HCT116 (cell line): ENCODE data around the gene MTG2. TPM values are rescaled to one million over a fixed set of nuclear protein-coding genes. Genes with fewer than 3 reads are reported as not detected.

ENCODE experiments used
- ATAC-seq: fragments of 200-7000 bp; cut with Tn5 transposase; 2 replicates; pipeline ENCODE4 v1.9.1; 2020; ENCODE audit warnings: mild to moderate bottlenecking, moderate library complexity
- BruUV-seq: library from RNA; stranded (reverse); fragments of 400-500 nt; replicated peaks from 2 replicates; lab custom pipeline; 2021; lab: Mats Ljungman, UMichigan
- CTCF ChIA-PET: fragments of 300-600 bp; sonication (Branson Sonifier 250); formaldehyde crosslinking; loops from one replicate; lab custom pipeline; 2021; ENCODE audit warnings: antibody characterized with exemption; lab: Charles Lee
- POLR2A ChIA-PET: fragments of 300-600, 350-600 bp; sonication (Branson Sonifier 250); formaldehyde crosslinking; loops from one replicate; lab custom pipeline; 2021; ENCODE audit warnings: antibody characterized with exemption; lab: Charles Lee
- RAD21 ChIA-PET, 2 experiments: fragments of 300-600 bp; sonication (Branson Sonifier 250); formaldehyde crosslinking; loops; one replicate each; lab custom pipeline; 2023; ENCODE audit warnings: low total read pairs in 2 of 2; ENCODE audit not compliant: uncharacterized antibody in 2 of 2, unreplicated experiment in 2 of 2, low non-redundant PET in 1 of 2; lab: Charles Lee
- DNase-seq: peaks from one replicate; pipeline ENCODE4 v3.0.0-alpha.2; 2010; ENCODE audit warnings: low read depth, low spot score
- H2AFZ ChIP-seq: fragments of 200-600 bp; shearing (Covaris generic), sonication (generic); 2 replicates; pipeline ENCODE4 v1.6.1; 2017; ENCODE audit warnings: low read depth, mixed run types, mixed read lengths, antibody characterized with exemption, low read length; ENCODE audit not compliant: poor library complexity, severe bottlenecking
- H3K27ac ChIP-seq: 2 replicates; pipeline ENCODE4 v1.5.1; 2012; ENCODE audit warnings: low read depth, low read length
- H3K27me3 ChIP-seq: fragments of 200-600 bp; sonication (generic); 2 replicates; pipeline ENCODE4 v1.6.1; 2016; ENCODE audit warnings: mixed run types, low read length, mixed read lengths; ENCODE audit not compliant: insufficient read depth
- H3K36me3 ChIP-seq, 2 experiments: fragments of 200-500 bp in 1 of 2; fragments of 200-600 bp in 1 of 2; sonication (Bioruptor generic) in 1 of 2; sonication (generic) in 1 of 2; 2 replicates each; pipeline versions ENCODE4 v1.5.1 to v1.6.1; 2014 to 2016; ENCODE audit warnings: low read length in 2 of 2, inconsistent platforms in 1 of 2, mixed read lengths in 1 of 2, mixed run types in 1 of 2; ENCODE audit not compliant: insufficient read depth in 2 of 2, control insufficient read depth in 1 of 2
- H3K4me1 ChIP-seq, 2 experiments: fragments of 200-600 bp in 1 of 2; sonication (generic) in 1 of 2; 2 replicates each; pipeline versions ENCODE4 v1.5.1 to v1.6.1; 2012 to 2017; ENCODE audit warnings: low read length in 2 of 2, inconsistent platforms in 1 of 2, mild to moderate bottlenecking in 1 of 2, mixed read lengths in 1 of 2, mixed run types in 1 of 2, moderate library complexity in 1 of 2; ENCODE audit not compliant: insufficient read depth in 2 of 2, control insufficient read depth in 1 of 2
- H3K4me2 ChIP-seq: fragments of 200-600 bp; sonication (generic); 2 replicates; pipeline ENCODE4 v1.6.1; 2017; ENCODE audit warnings: mixed run types, low read length, mixed read lengths
- H3K4me3 ChIP-seq, 2 experiments: fragments of 200-600 bp in 1 of 2; sonication (generic) in 1 of 2; replicated peaks in 1 of 2; 2 replicates each; pipeline ENCODE4 v1.5.1; 2011 to 2016; ENCODE audit warnings: low read length in 2 of 2, control low read depth in 1 of 2, low read depth in 1 of 2, mild to moderate bottlenecking in 1 of 2, mixed read lengths in 1 of 2, mixed run types in 1 of 2
- H3K79me2 ChIP-seq: fragments of 200-600 bp; sonication (generic); 2 replicates; pipeline ENCODE4 v1.6.1; 2017; ENCODE audit warnings: mild to moderate bottlenecking, mixed run types, low read length, moderate library complexity, mixed read lengths; ENCODE audit not compliant: insufficient read depth
- H3K9ac ChIP-seq: fragments of 200-600 bp; sonication (generic); 2 replicates; pipeline ENCODE4 v1.6.1; 2016; ENCODE audit warnings: low read length, mixed read lengths
- H3K9me2 ChIP-seq: fragments of 200-600 bp; sonication (generic), shearing (Covaris generic); 2 replicates; pipeline ENCODE4 v1.6.1; 2017; ENCODE audit warnings: mixed run types, mild to moderate bottlenecking, moderate library complexity; ENCODE audit not compliant: insufficient read depth
- H3K9me3 ChIP-seq, 2 experiments: fragments of 200-500 bp in 1 of 2; fragments of 200-600 bp in 1 of 2; sonication (Bioruptor generic) in 1 of 2; sonication (generic) in 1 of 2; 2 replicates each; pipeline ENCODE4 v1.6.1; 2014 to 2017; ENCODE audit warnings: low read length in 2 of 2, mixed read lengths in 2 of 2, inconsistent platforms in 1 of 2, low read depth in 1 of 2, mild to moderate bottlenecking in 1 of 2, mixed run types in 1 of 2, moderate library complexity in 1 of 2; ENCODE audit not compliant: control insufficient read depth in 1 of 2, insufficient read depth in 1 of 2
- H4K20me1 ChIP-seq: fragments of 200-600 bp; sonication (generic), shearing (Covaris generic); 2 replicates; pipeline ENCODE4 v1.6.1; 2017; ENCODE audit warnings: mixed run types, mild to moderate bottlenecking, moderate library complexity; ENCODE audit not compliant: insufficient read depth
- CEBPB ChIP-seq: IDR thresholded peaks from 2 replicates; pipeline ENCODE4 v1.6.1; 2012; ENCODE audit warnings: low read depth
- EGR1 ChIP-seq: IDR thresholded peaks from 2 replicates; pipeline ENCODE4 v1.6.1; 2012; ENCODE audit warnings: low read depth
- EZH2phosphoT487 ChIP-seq: fragments of 200-600 bp; IDR thresholded peaks from 2 replicates; pipeline ENCODE4 v1.6.1; 2018; ENCODE audit warnings: antibody characterized with exemption, borderline replicate concordance
- FOSL1 ChIP-seq: IDR thresholded peaks from 2 replicates; pipeline ENCODE4 v1.6.1; 2012; ENCODE audit warnings: low read depth
- MAX ChIP-seq: IDR thresholded peaks from 2 replicates; pipeline ENCODE4 v1.6.1; 2012
- RAD21 ChIP-seq: IDR thresholded peaks from 2 replicates; pipeline ENCODE4 v1.6.1; 2012; ENCODE audit warnings: low read depth, mild to moderate bottlenecking
- REST ChIP-seq: IDR thresholded peaks from 2 replicates; pipeline ENCODE4 v1.6.1; 2012; ENCODE audit warnings: low read depth
- SIN3A ChIP-seq: IDR thresholded peaks from 2 replicates; pipeline ENCODE4 v1.6.1; 2012; ENCODE audit warnings: low read depth
- SRF ChIP-seq: IDR thresholded peaks from 2 replicates; pipeline ENCODE4 v1.6.1; 2012; ENCODE audit warnings: low read depth
- TCF7L2 ChIP-seq: IDR thresholded peaks from 2 replicates; pipeline ENCODE4 v1.7.0; 2011; ENCODE audit warnings: borderline replicate concordance, inconsistent platforms; ENCODE audit not compliant: insufficient read depth, insufficient read length; ENCODE audit errors: extremely low read depth
- YY1 ChIP-seq: IDR thresholded peaks from 2 replicates; pipeline ENCODE4 v1.6.1; 2011; ENCODE audit warnings: low read length, low read depth, moderate library complexity, mild to moderate bottlenecking; ENCODE audit not compliant: insufficient replicate concordance; ENCODE audit errors: extremely low read depth
- ZFX ChIP-seq: fragments of 450-650 bp; IDR thresholded peaks from 2 replicates; pipeline ENCODE4 v1.6.1; 2017
- ZNF274 ChIP-seq: fragments of 200-500 bp; sonication (Bioruptor generic); IDR thresholded peaks from 2 replicates; pipeline ENCODE4 v1.6.1; 2014; ENCODE audit warnings: mild to moderate bottlenecking, low read depth, low read length, inconsistent platforms
- intact Hi-C: fragments of 100-400 bp; cut with micrococcal nuclease; formaldehyde crosslinking; loops from 2 replicates; pipeline ENCODE4 v1.10.0; 2022
- total RNA-seq: library from RNA; stranded (reverse); gene quantifications from one replicate; pipeline ENCODE4 v1.2.1, GENCODE V29; 2021; ENCODE audit not compliant: unreplicated experiment
- TF ChIP-seq, protein P1 (sequence below): IDR thresholded peaks from 2 replicates; pipeline ENCODE4 v1.6.1; 2012

Gene MTG2
- total RNA-seq, 1 experiment from 2014 or later: 43.3 TPM

- Histone ChIP-seq H3K36me3 (peaks cover 2 to 21% of the 10 kb centered on the region in 2 experiments; a peak in 1 of 4 replicates), H3K9me2 (no peaks in the 10 kb centered on the region), H3K9me3 (no peaks in the 10 kb centered on the region), H2AFZ (no peak overlapping the region), H3K4me1 (peaks cover 35 to 57% of the 10 kb centered on the region in 2 experiments), H3K4me3 (no peak overlapping the region), H3K4me2 (peak overlapping the region; percentile 47), H3K27me3 (no peaks in the 10 kb centered on the region), H3K9ac (peak overlapping the region; percentile 25), H4K20me1 (peaks cover 3% of the 10 kb centered on the region; the same call in 1 of the 2 replicates), H3K79me2 (peaks cover 93% of the 10 kb centered on the region), H3K27ac (peak overlapping the region; percentile 63)
- CTCF ChIA-PET: interaction anchor here (0.9 to 1.4 kb wide), 2 partner anchors 14 to 145 kb away, joined by 5 to 8 read pairs; no protein-coding TSS in a partner anchor
- RAD21 ChIA-PET: no interaction called here
- intact Hi-C loops: no loop called here
- DNase-seq (no peak), ATAC-seq (0 out of 2 replicates have a peak, but pooled peaks have one; percentile 8)
- BruUV-seq: no TSS peak
- POLR2A ChIA-PET: no interaction called here
- TF ChIP-seq SIN3A (no peak), FOSL1 (peak; percentile 69; the same call in 1 of the 2 replicates), EGR1 (no peak), MAX (peak; percentile 86), ZNF274 (no peak)
Observed at GRCh38 chr20:62155428-62156253, 27.2 kb upstream of the MTG2 start.

DNA sequence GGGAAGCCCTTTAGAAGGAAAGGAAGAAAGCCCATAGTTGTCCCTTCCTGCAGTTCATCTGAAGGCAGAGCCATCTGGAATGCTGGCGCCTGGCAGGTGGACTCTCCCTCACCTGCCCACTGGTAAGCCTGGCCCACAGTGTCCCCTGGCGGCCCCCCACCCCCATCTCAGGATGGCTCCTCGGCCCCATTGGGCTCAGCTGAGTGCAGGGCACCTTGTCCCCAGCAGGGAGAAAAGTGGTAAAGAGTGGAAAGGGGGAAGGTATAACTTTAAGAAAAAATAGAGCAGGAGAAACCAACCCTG lies 26.6 kb upstream of the MTG2 start:
- intact Hi-C loops: no loop called here
- H3K79me2 ChIP-seq: peaks cover 93% of the 10 kb centered on the region
- POLR2A ChIA-PET: no interaction called here
- TF ChIP-seq RAD21 (no peak), EZH2phosphoT487 (no peak), TCF7L2 (no peak), ZNF274 (no peak), SRF (no peak), YY1 (no peak), EGR1 (no peak), CEBPB (no peak), ZFX (no peak), REST (no peak)
- TF ChIP-seq, protein P1, sequence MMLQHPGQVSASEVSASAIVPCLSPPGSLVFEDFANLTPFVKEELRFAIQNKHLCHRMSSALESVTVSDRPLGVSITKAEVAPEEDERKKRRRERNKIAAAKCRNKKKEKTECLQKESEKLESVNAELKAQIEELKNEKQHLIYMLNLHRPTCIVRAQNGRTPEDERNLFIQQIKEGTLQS: no peak

More for the DNA sequence above, 26.6 kb upstream of the MTG2 start:
- CTCF ChIA-PET: interaction anchor here (0.7 to 1.4 kb wide), 4 partner anchors 11 to 145 kb away, joined by 3 to 8 read pairs (median 4); partner anchors contain the start of gene LSM14B
- H3K36me3 ChIP-seq: peaks cover 5 to 27% of the 10 kb centered on the region in 2 experiments; a peak in 1 of 4 replicates
- DNase-seq (no peak), ATAC-seq (no peak)
- H3K9ac ChIP-seq: peak overlapping the region; percentile 25; the same call in 1 of the 2 replicates
- H3K9me2 ChIP-seq: no peaks in the 10 kb centered on the region
- H4K20me1 ChIP-seq: peaks cover 3% of the 10 kb centered on the region; the same call in 1 of the 2 replicates
- RAD21 ChIA-PET: no interaction called here
- H3K4me2 ChIP-seq: peak overlapping the region; percentile 47; the same call in 1 of the 2 replicates
- no TSS peak for BruUV-seq
- peak overlapping the region; percentile 63 for H3K27ac ChIP-seq
- no peak overlapping the region for H2AFZ ChIP-seq
- H3K4me3 ChIP-seq: no peak overlapping the region
- peaks cover 40 to 63% of the 10 kb centered on the region in 2 experiments for H3K4me1 ChIP-seq
- H3K9me3 ChIP-seq: no peaks in the 10 kb centered on the region
- no peaks in the 10 kb centered on the region for H3K27me3 ChIP-seq
